ENCODE data around the gene GOLPH3L.
"Not testable (repeated sequence)": the region's sequence is repeated elsewhere in the genome, so short reads cannot be mapped to it uniquely, and the experiment has no call there.

Gene GOLPH3L

DNA sequence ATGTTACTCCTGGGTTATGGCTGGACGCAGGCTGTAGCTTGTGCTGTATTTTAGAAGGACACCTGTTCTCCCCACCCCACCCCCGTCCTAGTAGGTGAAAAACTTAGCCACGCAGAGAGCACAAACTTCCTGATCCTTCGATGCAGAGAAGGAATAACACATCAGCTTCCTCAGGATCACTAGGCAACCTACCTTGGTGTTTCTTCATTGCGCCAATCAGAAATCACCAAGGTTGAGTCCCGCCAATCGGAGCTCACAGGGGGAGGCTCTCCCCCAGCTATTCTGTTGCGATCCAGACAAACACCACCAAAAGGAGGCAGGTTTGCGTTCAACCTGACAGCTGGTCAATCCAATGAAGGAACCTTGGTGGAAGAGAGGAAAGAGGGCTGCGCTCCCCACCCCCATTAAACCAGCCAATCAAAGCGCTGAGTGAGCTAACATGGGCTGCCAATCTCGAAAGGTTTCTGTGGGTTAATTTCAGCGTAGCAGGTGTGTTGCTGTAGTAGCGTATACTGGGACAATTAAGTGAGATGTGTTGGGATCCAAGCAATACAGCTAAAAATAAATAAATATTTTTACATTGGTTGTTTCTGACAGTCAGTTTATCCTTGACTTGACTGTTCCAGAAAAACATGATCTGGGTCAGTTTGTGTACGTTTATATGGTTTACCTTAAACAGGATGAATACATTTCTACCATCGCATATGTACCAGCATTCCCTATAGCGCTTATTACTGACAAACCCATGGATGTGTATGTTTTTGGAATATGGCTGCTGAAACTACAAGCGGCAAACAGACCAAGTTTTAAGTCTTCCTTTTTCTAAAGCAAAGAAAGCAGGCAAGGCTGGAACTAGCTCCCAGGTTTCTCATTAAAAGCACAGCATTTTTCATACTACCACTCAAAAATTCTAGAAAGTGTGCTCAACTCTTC lies at the start of gene GOLPH3L:
Gene GOLPH3L, minus strand, starts transcription at position 160 of the 933 bp plus-strand sequence. CDS start 2,316 bp downstream, outside the sequence.
- DNase-seq (ENCODE audit: low read depth) = peak; percentile 99

DNA sequence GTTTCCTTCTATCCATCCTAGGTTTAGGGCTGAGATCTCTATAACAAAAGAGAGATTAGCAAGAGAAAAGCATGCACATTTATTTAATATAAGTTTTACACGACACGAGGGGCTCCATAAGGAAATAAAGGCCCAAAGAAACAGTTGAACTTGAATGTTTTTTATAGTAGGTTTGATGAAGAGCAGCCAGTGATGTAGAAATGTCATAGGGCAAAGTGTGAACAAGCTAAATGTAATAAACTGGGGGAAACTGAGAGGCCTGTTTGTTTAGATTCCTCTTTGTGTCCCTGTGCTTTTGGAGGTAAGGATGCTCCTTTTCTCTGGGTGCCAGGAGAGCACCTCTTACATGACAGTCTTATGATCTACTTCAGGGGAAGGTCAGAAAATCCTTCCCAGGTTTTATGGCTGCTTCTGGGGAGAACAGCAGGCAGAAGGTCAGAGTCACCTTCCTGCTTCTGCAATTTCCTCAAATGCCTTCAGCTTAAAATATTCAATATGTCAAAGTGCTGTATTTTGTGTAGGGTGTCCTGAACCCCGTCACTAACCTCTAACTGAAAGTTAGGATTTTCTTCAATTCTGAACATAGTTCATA lies 33.3 kb upstream of the GOLPH3L start:
- no peak for DNase-seq (ENCODE audit: low read depth)

DNA sequence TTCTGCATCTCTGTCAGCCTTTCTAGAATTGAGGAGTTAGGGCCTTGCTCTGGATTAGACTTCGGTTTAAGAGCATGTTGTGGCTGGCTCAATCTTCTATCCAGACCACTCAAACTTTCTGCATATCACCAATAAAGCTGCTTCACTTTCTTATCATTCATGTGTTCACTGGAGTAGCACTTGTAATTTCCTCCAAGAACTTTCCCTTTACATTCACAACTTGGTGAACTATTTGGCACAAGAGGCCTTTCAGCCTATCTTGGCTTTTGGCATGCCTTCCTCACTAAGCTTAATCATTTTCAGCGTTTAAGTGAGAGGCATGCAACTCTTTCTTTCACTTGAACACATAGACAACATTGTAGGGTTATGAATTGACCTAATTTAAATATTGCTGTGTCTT lies 27.4 kb upstream of the GOLPH3L start:
- DNase-seq (ENCODE audit: low read depth) = no peak

DNA sequence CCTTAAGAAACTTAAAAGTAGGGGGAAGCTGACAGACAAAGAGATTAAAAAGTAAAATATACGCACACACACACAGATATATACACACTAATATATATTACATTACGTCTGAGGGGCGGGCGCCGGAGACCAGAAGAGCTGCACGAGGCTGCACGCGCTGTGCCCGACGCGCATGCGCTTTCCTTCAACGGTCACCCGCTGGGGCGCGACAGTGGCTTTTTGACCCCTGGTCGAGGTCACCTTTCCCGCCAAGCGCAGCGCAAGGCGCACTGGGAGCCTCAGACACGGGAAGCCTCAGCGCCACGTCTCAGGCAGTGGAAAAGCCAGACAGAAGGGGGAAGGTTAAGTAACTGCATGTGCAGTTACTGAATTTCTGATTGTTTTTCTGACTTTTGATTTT lies 23.7 kb upstream of the GOLPH3L start, which contains the start of gene HORMAD1:
Gene HORMAD1, minus strand, starts transcription at position 193 of the 400 bp plus-strand sequence. CDS start 1,390 bp downstream, outside the sequence.
- no peak for DNase-seq (ENCODE audit: low read depth)

DNA sequence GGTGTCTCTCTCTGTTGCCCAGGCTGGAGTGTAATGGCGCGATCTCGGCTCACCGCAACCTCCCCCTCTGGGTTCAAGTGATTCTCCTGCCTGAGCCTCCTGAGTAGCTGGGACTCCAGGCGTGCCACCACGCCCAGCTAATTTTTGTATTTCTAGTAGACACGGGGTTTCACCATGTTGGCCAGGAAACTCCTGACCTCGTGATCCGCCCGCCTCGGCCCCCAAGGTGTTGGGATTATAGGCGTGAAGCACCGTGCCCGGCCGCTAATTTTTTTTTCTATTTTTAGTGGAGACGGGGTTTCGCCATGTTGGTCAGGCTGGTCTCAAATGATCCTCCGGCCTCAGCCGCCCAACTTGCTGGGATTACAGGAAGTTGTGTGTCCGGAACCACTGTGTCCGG lies 23.1 kb upstream of the GOLPH3L start:
- DNase-seq (ENCODE audit: low read depth) = no peak

DNA sequence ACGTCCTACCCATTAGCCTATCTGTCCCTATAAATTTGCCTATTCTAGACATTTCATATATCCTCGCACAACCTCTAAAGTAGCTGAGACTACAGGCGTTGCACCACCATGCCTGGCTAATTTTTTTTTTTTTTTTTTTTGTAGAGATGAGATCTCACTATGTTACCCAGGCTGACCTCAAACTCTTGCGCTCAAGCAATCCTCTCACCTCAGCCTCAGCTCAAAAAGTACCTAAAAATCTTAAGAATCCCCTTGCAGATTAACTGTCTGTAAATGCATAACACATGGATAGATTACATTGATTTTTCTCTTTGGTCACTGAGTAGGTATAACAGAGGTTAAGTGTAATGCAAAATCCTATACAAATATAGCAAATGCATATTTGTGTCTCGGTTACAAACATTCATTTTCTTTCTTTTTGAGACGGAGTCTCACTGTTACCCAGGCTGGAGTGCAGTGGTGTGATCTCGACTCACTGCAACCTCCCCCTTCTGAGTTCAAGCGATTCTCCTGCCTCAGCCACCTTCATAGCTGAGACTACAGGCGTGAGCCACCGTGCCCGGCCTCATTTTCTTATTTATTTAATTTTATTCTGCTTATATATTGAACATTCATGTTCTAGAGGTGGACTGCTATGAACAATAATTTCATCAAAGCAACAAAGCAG lies 21.4 kb upstream of the GOLPH3L start:
- DNase-seq (ENCODE audit: low read depth) = no peak

DNA sequence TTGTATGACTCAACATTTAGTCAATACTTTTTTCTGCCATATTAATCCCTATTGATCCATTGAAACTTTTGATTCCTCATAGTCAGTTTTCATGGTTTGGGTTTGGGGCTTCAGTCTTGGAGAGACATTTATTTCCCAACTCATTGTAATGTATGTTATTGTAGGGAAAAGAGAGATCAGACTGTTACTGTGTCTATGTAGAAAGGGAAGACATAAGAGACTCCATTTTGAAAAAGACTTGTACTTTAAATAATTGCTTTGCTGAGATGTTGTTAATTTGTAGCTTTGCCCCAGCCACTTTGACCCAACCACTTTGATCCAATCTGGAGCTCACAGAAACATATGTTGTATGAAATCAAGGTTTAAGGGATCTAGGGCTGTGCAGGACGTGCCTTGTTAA lies 12.1 kb upstream of the GOLPH3L start:
- DNase-seq (ENCODE audit: low read depth) = not testable (repeated sequence)

DNA sequence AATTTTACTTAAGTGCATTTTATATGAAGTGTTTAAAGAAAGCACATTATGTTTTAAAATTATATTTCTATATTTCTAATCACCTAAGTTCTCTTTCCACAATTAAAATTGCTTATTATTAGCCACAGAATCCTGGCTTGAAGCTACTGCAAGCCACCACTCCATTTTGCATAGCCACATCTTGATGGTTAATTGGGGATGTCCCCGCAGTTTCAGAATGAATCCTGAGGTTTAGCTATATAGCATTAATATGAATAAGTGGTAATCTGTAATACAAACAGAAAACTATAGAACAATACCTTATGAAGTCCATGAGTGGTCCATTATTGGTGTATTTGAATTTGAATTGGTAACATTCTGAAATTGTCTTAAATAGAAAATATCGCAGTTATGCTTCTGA lies 11.6 kb upstream of the GOLPH3L start:
- no peak for DNase-seq (ENCODE audit: low read depth)

DNA sequence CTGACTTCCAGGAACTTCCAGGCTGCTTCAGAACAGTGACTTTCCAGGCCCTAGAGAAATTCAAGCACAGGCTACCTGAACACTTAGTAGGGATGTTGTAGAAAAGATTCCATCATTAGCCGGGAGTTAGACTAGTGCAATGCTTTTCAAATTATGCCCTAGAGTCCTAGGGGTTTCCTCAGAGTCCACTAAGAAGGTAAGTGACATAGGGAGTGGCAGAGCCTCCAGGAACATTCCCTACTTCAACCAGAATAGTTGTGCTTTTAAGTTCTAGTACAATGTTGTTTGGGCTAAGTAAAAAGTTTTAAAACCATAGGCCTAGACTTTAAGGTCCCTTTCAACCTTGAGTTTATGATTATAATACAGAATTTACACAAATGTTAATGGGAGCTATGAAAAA lies 9.1 kb upstream of the GOLPH3L start:
- no peak for DNase-seq (ENCODE audit: low read depth)

DNA sequence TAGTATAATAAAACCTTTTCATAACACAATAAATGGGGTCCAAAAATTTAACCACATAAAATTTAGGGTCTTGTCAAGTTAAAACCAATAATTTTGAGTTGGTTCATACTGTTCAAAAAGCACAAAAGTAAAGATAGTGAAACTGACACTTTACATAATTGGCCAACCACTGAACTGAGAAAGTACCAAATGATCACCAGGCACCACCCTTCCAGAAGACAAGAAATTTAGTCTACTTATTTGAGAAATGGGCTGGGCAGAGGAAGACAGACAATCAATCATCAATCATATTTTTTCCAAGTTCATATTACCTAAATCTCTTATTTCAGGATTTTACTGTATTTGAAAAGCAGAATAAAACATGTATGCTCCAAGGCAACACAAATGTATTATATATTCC lies 6.5 kb upstream of the GOLPH3L start:
- no peak for DNase-seq (ENCODE audit: low read depth)

DNA sequence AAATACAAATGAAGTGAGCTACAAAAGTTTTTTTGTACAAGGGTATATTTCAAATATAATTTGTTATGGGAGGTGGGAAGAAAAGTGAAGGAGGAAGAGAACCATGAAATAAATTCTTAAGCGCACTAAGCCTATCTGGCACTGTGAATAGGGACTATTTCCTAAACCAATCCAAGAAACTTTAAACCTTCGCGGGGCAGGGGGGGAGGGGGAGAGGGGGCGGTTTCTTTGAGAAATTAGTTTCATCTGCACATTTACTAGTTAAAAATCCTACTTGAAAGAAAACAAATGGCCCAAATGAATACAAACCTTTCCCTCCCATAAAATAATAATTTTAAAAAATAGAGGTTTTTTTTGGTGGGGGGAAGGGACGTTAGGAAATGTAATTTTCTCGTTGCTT lies 364 bp downstream of the GOLPH3L start:
- DNase-seq (ENCODE audit: low read depth) = peak; percentile 11

DNA sequence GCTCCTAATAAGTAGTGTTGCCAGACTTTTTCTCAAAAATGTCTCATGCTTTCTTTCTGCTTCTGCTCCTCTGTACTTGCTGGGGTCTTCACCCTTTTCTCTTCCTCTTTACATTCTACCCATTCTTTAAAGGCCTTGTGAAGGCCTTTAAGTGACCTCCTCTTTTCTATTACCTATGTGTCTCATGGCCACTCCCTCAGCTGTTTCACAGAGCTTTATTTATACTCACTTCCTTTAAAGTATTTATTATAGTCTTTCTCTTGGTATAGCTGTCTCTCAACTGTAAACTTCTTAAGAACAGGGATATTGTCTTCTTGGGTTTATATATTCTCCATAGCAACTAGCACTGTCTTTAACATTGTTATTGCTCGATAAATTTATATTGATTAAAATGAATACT lies 792 bp downstream of the GOLPH3L start:
- no peak for DNase-seq (ENCODE audit: low read depth)

DNA sequence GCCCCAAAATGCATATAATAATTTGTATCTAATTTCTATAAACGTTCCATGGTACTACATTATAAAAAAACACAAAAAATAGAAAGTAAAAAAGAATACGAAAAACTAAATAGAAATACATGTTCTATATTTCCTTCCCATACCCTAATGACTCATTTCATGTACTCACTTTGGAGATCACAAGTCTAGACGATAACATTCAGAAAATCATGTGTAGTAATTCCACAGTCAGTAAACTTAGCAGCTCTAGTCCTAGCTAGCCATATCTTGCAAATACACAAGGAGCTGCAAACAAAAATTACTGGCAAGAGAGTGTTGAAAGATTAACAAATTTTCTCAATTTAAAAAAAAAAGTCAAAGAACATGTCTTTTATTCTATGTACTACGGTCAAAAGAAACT lies 1.4 kb downstream of the GOLPH3L start:
- DNase-seq (ENCODE audit: low read depth) = no peak

DNA sequence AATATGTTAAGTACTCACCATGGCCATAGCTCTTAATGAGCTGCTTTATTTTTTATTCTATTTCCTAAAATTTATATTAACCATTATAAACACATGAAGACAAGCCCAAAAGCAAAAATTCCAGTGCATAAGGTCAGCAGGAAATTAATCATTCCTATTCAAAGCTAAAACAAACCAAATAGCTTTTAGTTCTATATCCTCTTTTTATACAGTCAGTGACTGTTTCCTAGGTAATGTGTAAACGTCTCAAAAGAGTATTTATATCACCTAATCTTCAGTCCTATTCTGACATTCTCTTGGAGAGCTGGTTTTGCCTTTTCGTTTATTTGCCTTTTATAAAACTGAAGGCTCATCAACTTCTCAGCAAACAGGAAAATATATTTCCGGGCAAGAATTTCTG lies 4.2 kb downstream of the GOLPH3L start:
- no peak for DNase-seq (ENCODE audit: low read depth)

DNA sequence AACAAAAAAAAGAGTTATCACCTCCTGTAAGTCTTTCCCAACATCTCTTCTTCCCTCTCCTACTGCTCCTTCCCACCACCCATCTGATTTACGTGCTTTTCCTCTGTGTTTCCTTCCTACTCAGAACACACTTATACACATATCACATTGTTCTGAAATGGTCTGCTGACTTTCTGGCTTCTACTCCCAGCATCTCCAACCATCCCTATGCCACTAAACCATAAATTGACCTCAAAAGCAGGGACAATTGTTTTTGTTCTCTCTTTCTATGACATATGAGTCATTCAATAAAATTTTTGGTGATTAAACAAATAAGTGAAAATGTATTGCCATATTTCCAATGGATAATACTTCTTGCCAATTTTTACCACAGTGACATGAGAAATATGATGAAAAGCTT lies 8.2 kb downstream of the GOLPH3L start:
- no peak for DNase-seq (ENCODE audit: low read depth)

DNA sequence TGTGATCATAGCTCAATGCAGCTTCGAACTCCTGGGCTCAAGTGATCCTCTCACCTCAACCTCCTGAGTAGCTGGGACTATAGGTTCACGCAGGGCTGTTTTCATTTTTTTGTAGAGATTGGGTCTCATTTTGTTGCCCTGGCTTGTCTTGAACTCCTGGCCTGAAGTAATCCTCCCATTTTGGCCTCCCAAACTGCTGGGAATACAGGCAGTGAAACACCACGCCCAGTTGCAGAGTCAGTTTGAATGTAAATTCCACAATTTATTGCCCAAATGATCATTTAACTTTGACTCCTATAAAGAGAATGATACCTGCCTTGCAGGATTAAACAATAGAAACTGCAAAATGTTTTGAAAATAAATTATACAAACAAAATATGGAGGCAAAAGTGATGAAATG lies 10.7 kb downstream of the GOLPH3L start:
- no peak for DNase-seq (ENCODE audit: low read depth)

DNA sequence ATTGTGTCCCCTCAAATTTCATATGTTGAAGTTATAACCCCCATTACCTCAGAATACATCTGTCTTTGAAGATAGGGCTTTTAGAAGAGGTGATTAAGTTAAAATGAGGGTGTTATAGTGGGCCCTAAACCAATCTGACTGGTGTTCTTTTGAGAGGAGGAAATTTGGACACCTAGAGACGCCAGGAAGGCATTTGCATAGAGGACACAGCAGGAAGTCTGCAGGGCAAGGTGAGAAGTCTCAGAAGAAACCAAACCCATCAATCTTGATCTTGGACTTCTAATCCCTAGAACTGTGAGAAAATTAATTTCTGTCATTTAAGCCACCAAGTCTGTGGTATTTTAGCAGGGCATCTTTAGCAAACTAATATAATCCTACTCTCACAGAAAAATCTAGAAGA lies 13.0 kb downstream of the GOLPH3L start:
- DNase-seq (ENCODE audit: low read depth) = no peak

DNA sequence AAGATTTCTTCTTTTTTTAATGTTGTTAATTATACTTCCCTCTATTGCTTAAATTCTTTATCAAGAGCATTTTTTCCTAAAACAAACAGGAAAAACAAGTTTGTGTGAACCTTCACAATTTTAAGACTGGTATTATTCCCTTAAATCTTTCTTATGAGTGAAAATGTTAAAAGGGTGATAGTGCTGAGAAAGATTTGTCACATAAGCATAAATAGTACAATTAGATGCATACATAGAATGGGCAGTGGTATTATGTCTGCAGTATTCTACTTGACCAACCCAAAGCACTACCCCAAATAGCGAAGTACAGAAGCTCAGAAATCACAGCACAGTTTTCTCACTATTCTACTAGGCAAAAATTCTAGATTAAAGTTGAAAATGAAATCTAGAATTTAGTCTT lies 18.0 kb downstream of the GOLPH3L start:
- DNase-seq (ENCODE audit: low read depth) = no peak

DNA sequence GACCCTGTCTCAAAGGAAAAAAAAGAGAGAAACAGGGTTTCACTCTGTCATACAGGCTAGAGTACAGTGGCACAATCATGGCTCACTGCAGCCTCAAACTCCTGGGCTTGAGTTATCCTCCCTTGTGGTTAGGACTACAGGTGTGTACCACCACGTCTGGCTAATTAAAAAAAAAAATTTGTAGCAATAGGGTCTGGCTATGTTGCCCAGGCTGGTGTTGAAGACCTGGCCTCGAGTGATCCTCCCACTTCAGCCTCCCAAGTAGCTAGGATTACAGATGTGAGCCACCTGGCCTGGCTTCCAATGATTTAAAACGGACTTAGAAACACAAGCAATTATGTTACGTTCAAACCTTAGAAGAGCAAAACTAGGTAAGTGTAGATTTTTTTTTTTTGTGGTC lies 22.1 kb downstream of the GOLPH3L start:
- no peak for DNase-seq (ENCODE audit: low read depth)

DNA sequence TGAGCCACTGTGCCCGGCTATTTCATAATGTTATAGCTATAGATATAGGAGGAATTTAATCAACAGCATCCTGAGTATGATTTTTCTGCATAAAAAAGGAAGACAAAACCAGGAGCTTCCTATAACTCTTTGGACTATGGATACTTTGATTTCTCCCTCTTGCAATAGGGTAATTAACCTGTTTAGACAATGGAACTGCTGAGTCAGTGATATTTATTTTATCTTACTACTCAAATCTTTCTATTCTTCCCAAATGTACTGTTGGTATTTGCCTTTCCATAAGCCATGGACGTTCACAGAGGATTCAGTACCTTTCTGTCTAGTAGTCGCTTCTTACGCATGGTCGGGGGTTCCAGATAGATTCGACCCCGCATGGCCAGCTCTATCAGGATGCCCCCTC lies 33.6 kb downstream of the GOLPH3L start:
- DNase-seq (ENCODE audit: low read depth) = no peak

DNA sequence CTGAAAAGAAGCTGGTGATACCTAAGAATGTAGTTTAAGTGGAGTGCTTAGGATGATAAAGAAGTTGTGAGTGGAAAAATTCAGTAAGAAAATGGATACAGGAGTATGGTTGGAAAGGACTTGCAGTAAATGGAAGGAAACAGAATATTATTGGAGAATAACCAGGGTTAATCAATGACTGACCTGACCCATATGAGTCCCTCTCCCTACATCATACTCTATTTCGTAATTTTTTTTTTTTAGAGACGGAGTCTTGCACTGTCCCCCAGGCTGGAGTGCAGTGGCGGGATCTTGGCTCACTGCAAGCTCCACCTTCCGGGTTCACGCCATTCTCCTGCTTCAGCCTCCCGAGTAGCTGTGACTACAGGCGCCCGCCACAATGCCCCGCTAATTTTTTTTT lies 34.1 kb downstream of the GOLPH3L start:
- no peak for DNase-seq (ENCODE audit: low read depth)

DNA sequence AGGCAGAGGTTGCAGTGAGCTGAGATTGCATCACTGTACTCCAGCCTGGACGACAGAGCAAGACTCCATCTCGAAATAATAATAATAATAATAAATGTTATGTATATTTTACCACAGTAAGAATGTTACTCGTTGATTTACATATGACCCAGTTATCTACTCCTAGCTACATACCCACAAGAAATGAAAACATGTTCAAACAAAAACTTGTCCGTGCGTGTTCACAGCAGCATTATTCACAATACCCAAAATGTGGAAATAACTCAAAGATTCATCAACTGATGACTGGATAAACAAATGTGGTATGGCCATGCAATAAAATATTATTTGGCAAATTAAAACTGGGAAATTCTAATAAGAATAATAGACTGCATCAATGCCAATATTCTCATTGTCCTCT lies 35.8 kb downstream of the GOLPH3L start:
- DNase-seq (ENCODE audit: low read depth) = no peak

DNA sequence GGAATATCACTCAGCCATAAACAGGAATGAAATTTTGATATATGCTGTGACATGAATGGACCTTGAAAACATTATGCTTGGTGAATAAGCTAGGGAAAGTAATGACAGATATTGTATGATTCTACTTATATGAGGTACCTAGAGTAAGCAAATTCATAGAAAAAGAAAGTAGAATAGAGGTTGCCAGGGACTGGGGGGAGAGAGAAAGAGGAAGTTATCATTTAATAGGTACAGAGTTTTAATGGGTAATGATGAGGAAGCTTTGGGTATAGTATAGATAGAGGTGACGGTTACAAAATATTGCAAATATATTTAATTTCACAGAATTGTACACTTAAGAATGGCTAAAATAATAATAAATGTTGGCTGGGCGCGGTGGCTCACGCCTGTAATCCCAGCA lies 36.4 kb downstream of the GOLPH3L start:
- DNase-seq (ENCODE audit: low read depth) = no peak

All from EH (cell line).